H1 (cell line): ENCODE measurements around the gene RAPGEF1. TPM values are rescaled to one million over a fixed set of nuclear protein-coding genes. Genes with fewer than 3 reads are reported as not detected.

Experiments
- CTCF ChIA-PET: fragments of 300-600 bp; sonication (Branson Sonifier 250); formaldehyde crosslinking; loops from one replicate; lab custom pipeline; 2021; ENCODE audit not compliant: partially characterized antibody; lab: Charles Lee
- POLR2A ChIA-PET: fragments of 300-600 bp; sonication (Branson Sonifier 250); formaldehyde crosslinking; loops from one replicate; lab custom pipeline; 2021; ENCODE audit warnings: inconsistent platforms; ENCODE audit not compliant: partially characterized antibody; lab: Charles Lee
- DNase-seq, 2 experiments: peaks; one replicate each; pipeline versions ENCODE4 v3.0.0 to v3.0.0-alpha.2; 2010 to 2022; ENCODE audit warnings: low spot score in 2 of 2, low read depth in 1 of 2, mixed read lengths in 1 of 2
- FAIRE-seq: peaks from 2 replicates; lab custom pipeline; 2011; peaks lifted over from hg19 to GRCh38; lab: Jason Lieb, UNC
- H2AFZ ChIP-seq: 2 replicates; pipeline ENCODE4 v1.8.1; 2012; ENCODE audit warnings: low read length, inconsistent platforms
- H2AK5ac ChIP-seq: 2 replicates; pipeline ENCODE4 v1.6.1; 2013; ENCODE audit warnings: low read depth, low read length
- H2BK120ac ChIP-seq: replicated peaks from 2 replicates; pipeline ENCODE3; 2013; ENCODE audit warnings: low read depth, low read length, inconsistent platforms
- H2BK12ac ChIP-seq: 2 replicates; pipeline ENCODE4 v1.6.1; 2013; ENCODE audit warnings: low read depth, low read length
- H2BK15ac ChIP-seq: 2 replicates; pipeline ENCODE4 v1.6.1; 2013; ENCODE audit warnings: low read length
- H2BK20ac ChIP-seq: 2 replicates; pipeline ENCODE4 v1.6.1; 2013; ENCODE audit warnings: low read length
- H2BK5ac ChIP-seq: 2 replicates; pipeline ENCODE4 v1.6.1; 2013; ENCODE audit warnings: low read depth, low read length
- H3K14ac ChIP-seq: 2 replicates; pipeline ENCODE4 v1.6.1; 2013; ENCODE audit warnings: inconsistent platforms; ENCODE audit not compliant: insufficient read length
- H3K18ac ChIP-seq: 2 replicates; pipeline ENCODE4 v1.6.1; 2013; ENCODE audit warnings: low read length; ENCODE audit errors: extremely low read depth
- H3K23ac ChIP-seq: 2 replicates; pipeline ENCODE4 v1.6.1; 2013; ENCODE audit warnings: inconsistent platforms; ENCODE audit not compliant: insufficient read length
- H3K23me2 ChIP-seq: 2 replicates; pipeline ENCODE4 v1.6.1; 2013; ENCODE audit warnings: low read depth, low read length
- H3K27ac ChIP-seq: 2 replicates; pipeline ENCODE4 v1.6.1; 2011; ENCODE audit warnings: low read depth, low read length, inconsistent platforms
- H3K27me3 ChIP-seq, 4 experiments: replicated peaks in 1 of 4; 1 replicate in 1 of 4; 2 replicates in 3 of 4; pipeline versions ENCODE4 v1.6.1 to v1.8.1; 2011 to 2013; ENCODE audit warnings: low read length in 3 of 4, mild to moderate bottlenecking in 3 of 4, inconsistent platforms in 2 of 4, mixed read lengths in 2 of 4, moderate library complexity in 1 of 4; ENCODE audit not compliant: control insufficient read depth in 3 of 4, insufficient read depth in 3 of 4; ENCODE audit errors: extremely low read depth in 1 of 4
- H3K36me3 ChIP-seq, 4 experiments: 2 replicates each; pipeline versions ENCODE4 v1.6.1 to v1.8.1; 2011 to 2013; ENCODE audit warnings: mild to moderate bottlenecking in 4 of 4, low read length in 3 of 4, moderate library complexity in 2 of 4, control low read depth in 1 of 4, inconsistent platforms in 1 of 4; ENCODE audit not compliant: insufficient read depth in 4 of 4, control insufficient read depth in 2 of 4
- H3K4ac ChIP-seq: replicated peaks from 2 replicates; pipeline ENCODE3; 2013; ENCODE audit warnings: low read length, low read depth, mixed read lengths, inconsistent platforms; ENCODE audit not compliant: insufficient read length
- H3K4me1 ChIP-seq, 4 experiments: replicated peaks in 1 of 4; 1 replicate in 1 of 4; 2 replicates in 3 of 4; pipeline versions ENCODE4 v1.6.1 to v1.8.1; 2011 to 2013; ENCODE audit warnings: low read length in 3 of 4, inconsistent platforms in 2 of 4, mixed read lengths in 1 of 4; ENCODE audit not compliant: insufficient read depth in 4 of 4, control insufficient read depth in 3 of 4
- H3K4me2 ChIP-seq, 2 experiments: 2 replicates each; pipeline versions ENCODE4 v1.6.1 to v1.8.1; 2011 to 2013; ENCODE audit warnings: low read depth in 2 of 2, low read length in 2 of 2, control low read depth in 1 of 2, inconsistent platforms in 1 of 2, mild to moderate bottlenecking in 1 of 2; ENCODE audit not compliant: insufficient read depth in 1 of 2
- H3K4me3 ChIP-seq, 4 experiments: fragments of 200-600, 300-600 bp in 1 of 4; sonication (generic), shearing (Covaris generic), sonication (Bioruptor Twin) in 1 of 4; 2 replicates each; pipeline versions ENCODE4 v1.5.1 to v1.8.1; 2011 to 2016; ENCODE audit warnings: low read length in 4 of 4, low read depth in 3 of 4, control low read depth in 2 of 4, inconsistent platforms in 2 of 4, mild to moderate bottlenecking in 2 of 4, mixed read lengths in 1 of 4, moderate library complexity in 1 of 4; ENCODE audit not compliant: insufficient read depth in 2 of 4; ENCODE audit errors: extremely low read depth in 1 of 4
- H3K56ac ChIP-seq: replicated peaks from 2 replicates; pipeline ENCODE3; 2013; ENCODE audit warnings: low read depth, mild to moderate bottlenecking, mixed read lengths, low read length, inconsistent platforms; ENCODE audit not compliant: insufficient read length
- H3K79me1 ChIP-seq: 2 replicates; pipeline ENCODE4 v1.6.1; 2013; ENCODE audit warnings: low read depth, low read length, control low read depth
- H3K79me2 ChIP-seq, 2 experiments: 2 replicates each; pipeline versions ENCODE4 v1.6.1 to v1.8.1; 2012 to 2013; ENCODE audit warnings: low read length in 2 of 2, mild to moderate bottlenecking in 2 of 2, inconsistent platforms in 1 of 2; ENCODE audit not compliant: insufficient read depth in 2 of 2, control insufficient read depth in 1 of 2
- H3K9ac ChIP-seq, 4 experiments: replicated peaks in 1 of 4; 1 replicate in 1 of 4; 2 replicates in 3 of 4; pipeline versions ENCODE4 v1.6.1 to v1.8.1; 2011 to 2013; ENCODE audit warnings: low read depth in 3 of 4, low read length in 3 of 4, control low read depth in 2 of 4, mild to moderate bottlenecking in 2 of 4, moderate library complexity in 2 of 4, inconsistent platforms in 1 of 4; ENCODE audit errors: extremely low read depth in 1 of 4
- H3K9me3 ChIP-seq, 2 experiments: 2 replicates each; pipeline versions ENCODE4 v1.6.1 to v1.8.1; 2012 to 2013; ENCODE audit warnings: mild to moderate bottlenecking in 2 of 2, moderate library complexity in 2 of 2, control low read depth in 1 of 2, inconsistent platforms in 1 of 2, low read depth in 1 of 2, low read length in 1 of 2, mixed read lengths in 1 of 2; ENCODE audit not compliant: insufficient read depth in 2 of 2
- H4K20me1 ChIP-seq, 2 experiments: replicated peaks in 1 of 2; 2 replicates each; pipeline versions ENCODE3 to v1.8.1; 2011 to 2013; ENCODE audit warnings: inconsistent platforms in 2 of 2, low read length in 2 of 2, mild to moderate bottlenecking in 1 of 2; ENCODE audit not compliant: insufficient read depth in 2 of 2, control insufficient read depth in 1 of 2
- H4K5ac ChIP-seq: 2 replicates; pipeline ENCODE4 v1.6.1; 2013; ENCODE audit warnings: low read length, low read depth, mixed read lengths, inconsistent platforms; ENCODE audit not compliant: insufficient read length
- H4K8ac ChIP-seq: 2 replicates; pipeline ENCODE4 v1.8.0; 2013; ENCODE audit warnings: mild to moderate bottlenecking, moderate library complexity, low read length, inconsistent platforms; ENCODE audit not compliant: insufficient read depth; ENCODE audit errors: extremely low read depth
- H4K91ac ChIP-seq: replicated peaks from 2 replicates; pipeline ENCODE3; 2013; ENCODE audit warnings: low read length, mixed read lengths, inconsistent platforms; ENCODE audit not compliant: insufficient read length
- BRCA1 ChIP-seq: IDR thresholded peaks from 2 replicates; pipeline ENCODE4 v1.6.1; 2012; ENCODE audit warnings: low read depth, low read length, improper control_type of control experiment
- CHD1 ChIP-seq: IDR thresholded peaks from 2 replicates; pipeline ENCODE4 v1.6.1; 2012; ENCODE audit warnings: low read depth, low read length, improper control_type of control experiment
- KDM1A ChIP-seq: fragments of 200-600, 300-600 bp; sonication (generic); IDR thresholded peaks from 2 replicates; pipeline ENCODE4 v1.7.1; 2016; ENCODE audit warnings: mild to moderate bottlenecking, low read length, borderline replicate concordance
- KDM5A ChIP-seq: fragments of 200-600 bp; IDR thresholded peaks from 2 replicates; pipeline ENCODE4 v1.7.1; 2012; ENCODE audit warnings: mild to moderate bottlenecking, low read length, inconsistent platforms, mixed read lengths
- NANOG ChIP-seq: IDR thresholded peaks from 2 replicates; pipeline ENCODE4 v1.6.1; 2011; ENCODE audit warnings: low read length, low read depth, mild to moderate bottlenecking, inconsistent platforms; ENCODE audit not compliant: insufficient read depth, poor library complexity, severe bottlenecking
- RFX5 ChIP-seq: IDR thresholded peaks from 2 replicates; pipeline ENCODE4 v1.6.1; 2011; ENCODE audit warnings: low read depth, low read length, improper control_type of control experiment, borderline replicate concordance
- SAP30 ChIP-seq: fragments of 300-600 bp; sonication (generic); IDR thresholded peaks from 2 replicates; pipeline ENCODE4 v1.7.1; 2012; ENCODE audit warnings: low read length, moderate library complexity, mild to moderate bottlenecking, inconsistent platforms; ENCODE audit not compliant: insufficient read depth, insufficient replicate concordance
- WGBS, 2 experiments: shearing (Covaris generic) in 1 of 2; methylation state at CpG; one replicate each; pipeline versions ENCODE4 v1.1.6 to v1.1.7; 2013 to 2015; ENCODE audit warnings: low lambda C conversion rate in 2 of 2, mixed read lengths in 2 of 2, inconsistent platforms in 1 of 2, low coverage in 1 of 2, missing lambda C conversion rate in 1 of 2; ENCODE audit not compliant: insufficient replicate concordance in 2 of 2, insufficient coverage in 1 of 2, insufficient read length in 1 of 2; ENCODE audit errors: extremely low coverage in 1 of 2, missing lambda C conversion rate in 1 of 2; 5-methylcytosine and 5-hydroxymethylcytosine counted together
- polyA plus RNA-seq, 7 experiments: library from polyadenylated mRNA; depleted of rRNA in 3 of 7; stranded (reverse) in 5 of 7; unstranded in 2 of 7; fragments of >200 nt in 5 of 7; fragments of 200-250 nt in 2 of 7; gene quantifications; 1 replicate in 5 of 7; 2 replicates in 1 of 7; 4 replicates in 1 of 7; pipeline versions ENCODE4 v1.2.1 to v1.2.3, GENCODE V29; 2011 to 2013; ENCODE audit warnings: missing spikeins in 2 of 7, mixed read lengths in 2 of 7
- total RNA-seq: library from RNA; stranded (reverse); fragmentation: NEBNext Ultra II Directional; extraction: Animal tissue kit (Norgen Biotek cat#: 25700); gene quantifications from 2 replicates; pipeline ENCODE4 v1.2.1, GENCODE V29; 2021

The RAPGEF1 gene
- total and polyA plus RNA-seq, 2 of the 8 experiments (the other 6 are each of a cell fraction or from before 2014, with no cell fraction given), result 29.7 to 78.9 TPM

GRCh38 chr9:131587906-131588305, 152.0 kb downstream of the RAPGEF1 start:
- H3K27me3 ChIP-seq, result no peaks in the 10 kb centered on the region
- H2BK5ac ChIP-seq, result peak overlapping the region; percentile 24; the same call in 1 of the 2 replicates
- H3K23ac ChIP-seq, result no peak overlapping the region
- no peak overlapping the region for H3K18ac ChIP-seq
- H2BK12ac ChIP-seq, result no peak overlapping the region
- WGBS, 2 experiments, result 92% methylated on average over 13 of the region's 14 CpGs; no CpG with 5 or more reads in 1 of the 2 experiments
- H3K56ac ChIP-seq, result no peak overlapping the region
- H3K27ac ChIP-seq, result no peak overlapping the region
- DNase-seq, result no peak
- H3K4me2 ChIP-seq, result no peak overlapping the region
- no peak overlapping the region for H3K9ac ChIP-seq
- no peak overlapping the region for H4K91ac ChIP-seq
- ChIA-PET CTCF (interaction anchor here (0.8 to 2.9 kb wide), 6 partner anchors 9 to 238 kb away, joined by 3 to 12 read pairs (median 4); partner anchors contain the start of gene RAPGEF1), POLR2A (interaction anchor here (0.6 to 1.2 kb wide), 2 partner anchors 52 to 159 kb away, joined by 3 read pairs; no protein-coding TSS in a partner anchor)
- no peak overlapping the region for H2AFZ ChIP-seq
- H3K4ac ChIP-seq, result no peak overlapping the region
- H2BK15ac ChIP-seq, result no peak overlapping the region
- no peak for FAIRE-seq
- H4K20me1 ChIP-seq, result peaks cover 0 to 2% of the 10 kb centered on the region in 2 experiments
- H3K4me3 ChIP-seq, result no peak overlapping the region
- no peaks in the 10 kb centered on the region for H3K79me1 ChIP-seq
- no peak overlapping the region for H3K14ac ChIP-seq
- no peak overlapping the region for H2BK20ac ChIP-seq
- H2AK5ac ChIP-seq, result no peak overlapping the region
- H4K5ac ChIP-seq, result no peak overlapping the region
- no peaks in the 10 kb centered on the region for H3K23me2 ChIP-seq
- no peaks in the 10 kb centered on the region for H3K4me1 ChIP-seq
- peaks cover 2 to 4% (median 2%) of the 10 kb centered on the region in 4 experiments; a peak in 6 of 8 replicates for H3K36me3 ChIP-seq
- H4K8ac ChIP-seq, result no peak overlapping the region
- H2BK120ac ChIP-seq, result no peak overlapping the region
- no peaks in the 10 kb centered on the region for H3K79me2 ChIP-seq
- H3K9me3 ChIP-seq, result no peaks in the 10 kb centered on the region
- no peak for TF ChIP-seq CHD1
- no peak for TF ChIP-seq NANOG
- TF ChIP-seq BRCA1, result no peak
- no peak for TF ChIP-seq KDM5A
- no peak for TF ChIP-seq RFX5
- no peak for TF ChIP-seq KDM1A
- no peak for TF ChIP-seq SAP30
